Measurements from ENCODE around the gene SGMS1. TPM values are rescaled to one million over a fixed set of nuclear protein-coding genes. Genes with fewer than 3 reads are reported as not detected.

Gene SGMS1
- total and polyA plus RNA-seq, 2 experiments from 2014 or later: 15.0 to 34.7 TPM

- Histone ChIP-seq H3K4me3 (no peak overlapping the region), H3K4me2 (no peak overlapping the region), H3K27me3 (ENCODE audit: insufficient read depth) (no peaks in the 10 kb centered on the region), H3K4me1 (ENCODE audit: insufficient read depth) (peaks cover 21% of the 10 kb centered on the region), H3K36me3 (ENCODE audit: insufficient read depth) (no peaks in the 10 kb centered on the region), H3K9me2 (ENCODE audit: insufficient read depth) (no peaks in the 10 kb centered on the region), H2AFZ (no peak overlapping the region), H3K79me2 (replicated peaks; ENCODE audit: insufficient read depth) (no peaks in the 10 kb centered on the region), H3K27ac (ENCODE audit: low read depth) (no peak overlapping the region), H3F3A (replicated peaks; ENCODE audit: low read depth) (no peaks in the 10 kb centered on the region), H4K20me1 (replicated peaks; ENCODE audit: insufficient read depth) (no peaks in the 10 kb centered on the region)
- H3K36me3 Mint-ChIP-seq (ENCODE audit: low read depth): no peaks in the 10 kb centered on the region
- peaks cover 26% of the 10 kb centered on the region for H3K4me1 Mint-ChIP-seq
- H3K27ac Mint-ChIP-seq: no peak overlapping the region
- H3K9me3 Mint-ChIP-seq: no peaks in the 10 kb centered on the region
- no peak for TF ChIP-seq POLR2AphosphoS5 (IDR thresholded peaks at IDR 0.05; ENCODE audit: low read depth)
- TF ChIP-seq ZNF462 (CRISPR knock-in tag; IDR thresholded peaks at IDR 0.05): no peak
- no peak for TF ChIP-seq ETS1 (IDR thresholded peaks at IDR 0.05)
- TF ChIP-seq STAT1 (IDR thresholded peaks at IDR 0.05; ENCODE audit: unreplicated experiment): no peak
- TF ChIP-seq ZNF331 (CRISPR knock-in tag; IDR thresholded peaks at IDR 0.05; ENCODE audit: low read depth): no peak
- TF ChIP-seq REST (IDR thresholded peaks at IDR 0.05; ENCODE audit: unreplicated experiment): no peak
- no peak for TF ChIP-seq CTCF (conservative IDR thresholded peaks at IDR 0.05; ENCODE audit: low read depth in 2 of 2)
- TF ChIP-seq ZNF114 (CRISPR knock-in tag; IDR thresholded peaks at IDR 0.05): no peak
- TF ChIP-seq EZH2phosphoT487 (IDR thresholded peaks at IDR 0.05; ENCODE audit: unreplicated experiment): no peak
- no peak for TF ChIP-seq JUNB (IDR thresholded peaks at IDR 0.05; ENCODE audit: unreplicated experiment)
- TF ChIP-seq CREB1 (CRISPR knock-in tag; IDR thresholded peaks at IDR 0.05; ENCODE audit: low read depth): no peak
- TF ChIP-seq EZH2 (IDR thresholded peaks at IDR 0.05; ENCODE audit: low read depth, unreplicated experiment): no peak
- TF ChIP-seq NANOG (IDR thresholded peaks at IDR 0.05; ENCODE audit: borderline replicate concordance): no peak
- DNase-seq (ENCODE audit: low spot score) (no peak), ATAC-seq (no peak)
- no peak overlapping the region for H3K4me3 Mint-ChIP-seq
- H3K27me3 Mint-ChIP-seq (ENCODE audit: insufficient read depth, low read depth, poor library complexity): no peaks in the 10 kb centered on the region
These were observed 299.7 kb downstream of the SGMS1 start for GRCh38 chr10:50324046-50324445.
